ENCODE data around the gene CUX1.

Gene CUX1

DNA sequence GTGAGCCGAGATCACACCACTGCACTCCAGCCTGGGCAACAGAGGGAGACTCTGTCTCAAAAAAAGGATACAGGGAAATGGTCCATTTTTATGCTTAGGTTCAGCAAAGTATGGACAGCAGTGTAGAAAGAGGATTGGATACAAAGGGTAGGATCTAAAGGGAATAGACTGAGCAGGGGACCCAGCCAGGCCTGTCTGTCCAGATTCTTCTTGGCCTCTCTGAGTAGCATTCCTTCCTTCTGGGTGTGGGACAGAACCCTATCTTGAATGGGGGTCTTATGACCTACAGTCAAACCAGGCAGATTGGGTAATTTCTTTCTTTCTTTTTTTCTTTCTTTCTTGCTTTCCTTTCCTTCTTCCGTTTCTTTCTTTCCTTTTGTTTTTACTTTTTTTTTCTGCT, 494.9 kb downstream of the CUX1 start:
- Histone ChIP-seq H3K27ac (no peak overlapping the region), H3K4me1 (ENCODE audit: control insufficient read depth in 1 of 2, insufficient read depth in 1 of 2, low read depth in 1 of 2, low read length in 1 of 2) (peaks cover 0 to under 1% of the 10 kb centered on the region in 2 experiments), H3K9me3 (no peaks in the 10 kb centered on the region), H3K4me3 (ENCODE audit: low read depth in 1 of 2, low read length in 1 of 2) (no peak overlapping the region), H3K27me3 (no peaks in the 10 kb centered on the region), H3K36me3 (peaks cover 4% of the 10 kb centered on the region)
- no peak for TF ChIP-seq CTCF (IDR thresholded peaks at IDR 0.05)

GRCh38 chr7:102313997-102314780, 496.8 kb downstream of the CUX1 start:
- no peaks in the 10 kb centered on the region for H3K4me1 ChIP-seq (ENCODE audit: control insufficient read depth in 1 of 2, insufficient read depth in 1 of 2, low read depth in 1 of 2, low read length in 1 of 2)
- no peaks in the 10 kb centered on the region for H3K9me3 ChIP-seq
- H3K27ac ChIP-seq: no peak overlapping the region
- no peaks in the 10 kb centered on the region for H3K27me3 ChIP-seq
- no peak overlapping the region for H3K4me3 ChIP-seq (ENCODE audit: low read depth in 1 of 2, low read length in 1 of 2)
- H3K36me3 ChIP-seq: peaks cover 4% of the 10 kb centered on the region
- no peak for TF ChIP-seq CTCF (IDR thresholded peaks at IDR 0.05)

GRCh38 chr7:102317231-102318059, 500.0 kb downstream of the CUX1 start:
- Histone ChIP-seq H3K27ac (no peak overlapping the region), H3K4me1 (ENCODE audit: control insufficient read depth in 1 of 2, insufficient read depth in 1 of 2, low read depth in 1 of 2, low read length in 1 of 2) (peaks cover 0 to 9% of the 10 kb centered on the region in 2 experiments), H3K4me3 (ENCODE audit: low read depth in 1 of 2, low read length in 1 of 2) (no peak overlapping the region), H3K27me3 (peaks cover 19% of the 10 kb centered on the region), H3K9me3 (no peaks in the 10 kb centered on the region), H3K36me3 (peaks cover 4% of the 10 kb centered on the region)
- no peak for TF ChIP-seq CTCF (IDR thresholded peaks at IDR 0.05)

- H3K27me3 ChIP-seq: peaks cover 20% of the 10 kb centered on the region
- TF ChIP-seq CTCF (IDR thresholded peaks at IDR 0.05): no peak
- H3K4me3 ChIP-seq (ENCODE audit: low read depth in 1 of 2, low read length in 1 of 2): no peak overlapping the region
- peaks cover 0 to 9% of the 10 kb centered on the region in 2 experiments for H3K4me1 ChIP-seq (ENCODE audit: control insufficient read depth in 1 of 2, insufficient read depth in 1 of 2, low read depth in 1 of 2, low read length in 1 of 2)
- H3K36me3 ChIP-seq: peaks cover 4% of the 10 kb centered on the region
- no peak overlapping the region for H3K27ac ChIP-seq
- H3K9me3 ChIP-seq: no peaks in the 10 kb centered on the region
Measured at GRCh38 chr7:102318482-102318971, 501.1 kb downstream of the CUX1 start.

- Histone ChIP-seq H3K4me3 (ENCODE audit: low read depth in 1 of 2, low read length in 1 of 2) (no peak overlapping the region), H3K27me3 (peaks cover 20% of the 10 kb centered on the region), H3K36me3 (peaks cover under 1% of the 10 kb centered on the region), H3K4me1 (ENCODE audit: control insufficient read depth in 1 of 2, insufficient read depth in 1 of 2, low read depth in 1 of 2, low read length in 1 of 2) (peaks cover 0 to 9% of the 10 kb centered on the region in 2 experiments), H3K27ac (no peak overlapping the region), H3K9me3 (no peaks in the 10 kb centered on the region)
- TF ChIP-seq CTCF (IDR thresholded peaks at IDR 0.05): no peak
Measured at GRCh38 chr7:102319671-102320070, 502.2 kb downstream of the CUX1 start.

Data from neutrophil (primary cell).